ENCODE results near the gene MMP15.

Gene MMP15

GRCh38 chr16:58035356-58036170 lies 10.0 kb downstream of the MMP15 start:
- no peak for DNase-seq (ENCODE audit: low read depth)

GRCh38 chr16:58036943-58037342 lies 11.4 kb downstream of the MMP15 start:
- no peak for DNase-seq (ENCODE audit: low read depth)

- no peak for DNase-seq (ENCODE audit: low read depth)
Observed at GRCh38 chr16:58037365-58038057, 12.0 kb downstream of the MMP15 start.

- DNase-seq (ENCODE audit: low read depth), result no peak
Observed at GRCh38 chr16:58038219-58038641, 12.7 kb downstream of the MMP15 start.

GRCh38 chr16:58039829-58040495 lies 14.4 kb downstream of the MMP15 start:
- no peak for DNase-seq (ENCODE audit: low read depth)

GRCh38 chr16:58040496-58040846 lies 14.9 kb downstream of the MMP15 start:
- no peak for DNase-seq (ENCODE audit: low read depth)

GRCh38 chr16:58040945-58041627 lies 15.5 kb downstream of the MMP15 start:
- no peak for DNase-seq (ENCODE audit: low read depth)

GRCh38 chr16:58041628-58041955 lies 16.0 kb downstream of the MMP15 start:
- DNase-seq (ENCODE audit: low read depth), result no peak

- DNase-seq (ENCODE audit: low read depth), result no peak
Observed at GRCh38 chr16:58042001-58042885, 16.7 kb downstream of the MMP15 start.

- DNase-seq (ENCODE audit: low read depth), result no peak
Observed at GRCh38 chr16:58042886-58043515, 17.4 kb downstream of the MMP15 start.

GRCh38 chr16:58043571-58044155 lies 18.1 kb downstream of the MMP15 start:
- DNase-seq (ENCODE audit: low read depth), result no peak

GRCh38 chr16:58044266-58045019 lies 18.9 kb downstream of the MMP15 start:
- no peak for DNase-seq (ENCODE audit: low read depth)

- no peak for DNase-seq (ENCODE audit: low read depth)
Observed at GRCh38 chr16:58045096-58045495, 19.5 kb downstream of the MMP15 start.

- DNase-seq (ENCODE audit: low read depth), result no peak
Observed at GRCh38 chr16:58046054-58046881, 20.7 kb downstream of the MMP15 start.

- no peak for DNase-seq (ENCODE audit: low read depth)
Observed at GRCh38 chr16:58046936-58047335, 21.4 kb downstream of the MMP15 start.

GRCh38 chr16:58047557-58048348 lies 22.2 kb downstream of the MMP15 start:
- no peak for DNase-seq (ENCODE audit: low read depth)

GRCh38 chr16:58048494-58049231 lies 23.1 kb downstream of the MMP15 start:
- DNase-seq (ENCODE audit: low read depth), result no peak
